HL-60 (cell line): ENCODE results near the gene TMEM121.
"Not testable (repeated sequence)": the region's sequence is repeated elsewhere in the genome, so short reads cannot be mapped to it uniquely, and the experiment has no call there.

Experiments used
- POLR2AphosphoS5 ChIP-seq: IDR thresholded peaks from 2 replicates; pipeline ENCODE4 v1.6.1; 2012; ENCODE audit warnings: low read depth
- SPI1 ChIP-seq: IDR thresholded peaks from 2 replicates; pipeline ENCODE4 v1.6.1; 2012; ENCODE audit warnings: low read depth, mild to moderate bottlenecking, borderline replicate concordance
- TF ChIP-seq, protein P1 (sequence below): IDR thresholded peaks from one replicate; pipeline ENCODE4 v1.5.1; 2011; ENCODE audit warnings: low read length, control low read depth, inconsistent platforms; ENCODE audit not compliant: insufficient read depth

DNA sequence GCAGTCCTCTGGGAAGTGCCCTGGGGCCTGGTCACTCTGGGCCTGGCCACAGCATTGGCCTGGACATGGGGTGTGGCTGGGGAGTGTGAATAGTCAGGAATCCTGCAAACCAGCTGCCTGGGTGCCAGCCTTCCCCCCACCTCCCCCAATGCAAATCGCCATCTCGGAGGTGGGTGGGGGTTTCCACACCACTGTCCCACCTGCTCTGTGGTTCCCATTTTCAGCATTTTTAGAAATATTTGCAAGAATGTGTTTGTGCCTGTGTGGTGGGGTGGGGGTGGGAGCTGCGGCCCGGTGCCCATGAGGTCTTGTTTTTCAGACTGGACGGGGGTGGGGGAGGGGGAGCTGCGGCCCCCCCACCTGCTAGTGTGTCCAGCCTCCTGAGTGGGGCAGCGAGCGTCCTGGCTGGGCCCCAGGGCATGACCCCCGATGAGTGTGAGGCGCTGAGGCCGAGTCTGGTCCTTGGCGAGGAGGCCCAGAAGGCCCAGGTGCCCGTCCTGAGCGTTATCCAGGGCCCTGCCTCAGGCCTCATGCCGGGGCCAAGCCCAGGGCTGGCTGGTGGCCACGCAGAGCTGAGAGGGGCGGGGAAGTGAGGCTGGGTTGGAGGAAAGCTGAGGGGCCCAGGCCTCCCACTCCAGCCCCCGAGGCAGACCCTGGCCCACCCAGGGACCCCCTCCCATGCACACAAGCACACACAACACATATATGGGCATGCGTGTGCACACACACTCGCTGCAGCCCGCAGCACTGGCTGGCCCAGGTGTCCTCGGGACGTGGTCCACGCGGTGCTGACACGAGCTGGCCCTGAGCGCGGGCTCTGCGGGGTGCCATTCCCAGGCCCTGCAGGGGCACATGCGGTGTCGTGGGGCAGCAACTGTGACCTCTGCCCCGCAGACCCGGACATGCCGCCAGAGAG is 40.1 kb downstream of the TMEM121 start:
- TF ChIP-seq, protein P1, sequence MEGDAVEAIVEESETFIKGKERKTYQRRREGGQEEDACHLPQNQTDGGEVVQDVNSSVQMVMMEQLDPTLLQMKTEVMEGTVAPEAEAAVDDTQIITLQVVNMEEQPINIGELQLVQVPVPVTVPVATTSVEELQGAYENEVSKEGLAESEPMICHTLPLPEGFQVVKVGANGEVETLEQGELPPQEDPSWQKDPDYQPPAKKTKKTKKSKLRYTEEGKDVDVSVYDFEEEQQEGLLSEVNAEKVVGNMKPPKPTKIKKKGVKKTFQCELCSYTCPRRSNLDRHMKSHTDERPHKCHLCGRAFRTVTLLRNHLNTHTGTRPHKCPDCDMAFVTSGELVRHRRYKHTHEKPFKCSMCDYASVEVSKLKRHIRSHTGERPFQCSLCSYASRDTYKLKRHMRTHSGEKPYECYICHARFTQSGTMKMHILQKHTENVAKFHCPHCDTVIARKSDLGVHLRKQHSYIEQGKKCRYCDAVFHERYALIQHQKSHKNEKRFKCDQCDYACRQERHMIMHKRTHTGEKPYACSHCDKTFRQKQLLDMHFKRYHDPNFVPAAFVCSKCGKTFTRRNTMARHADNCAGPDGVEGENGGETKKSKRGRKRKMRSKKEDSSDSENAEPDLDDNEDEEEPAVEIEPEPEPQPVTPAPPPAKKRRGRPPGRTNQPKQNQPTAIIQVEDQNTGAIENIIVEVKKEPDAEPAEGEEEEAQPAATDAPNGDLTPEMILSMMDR: not testable (repeated sequence)
- not testable (repeated sequence) for TF ChIP-seq POLR2AphosphoS5, SPI1
